ENCODE measurements around the gene IL12RB2. TPM values are rescaled to one million over a fixed set of nuclear protein-coding genes. Genes with fewer than 3 reads are reported as not detected.
A peak's percentile ranks its signal among the peaks of the same experiment; 100 is the strongest.

The IL12RB2 gene
- total and polyA plus RNA-seq, 2 of the 13 experiments (the other 11 are each of a cell fraction or from before 2014, with no cell fraction given): not detected

DNA sequence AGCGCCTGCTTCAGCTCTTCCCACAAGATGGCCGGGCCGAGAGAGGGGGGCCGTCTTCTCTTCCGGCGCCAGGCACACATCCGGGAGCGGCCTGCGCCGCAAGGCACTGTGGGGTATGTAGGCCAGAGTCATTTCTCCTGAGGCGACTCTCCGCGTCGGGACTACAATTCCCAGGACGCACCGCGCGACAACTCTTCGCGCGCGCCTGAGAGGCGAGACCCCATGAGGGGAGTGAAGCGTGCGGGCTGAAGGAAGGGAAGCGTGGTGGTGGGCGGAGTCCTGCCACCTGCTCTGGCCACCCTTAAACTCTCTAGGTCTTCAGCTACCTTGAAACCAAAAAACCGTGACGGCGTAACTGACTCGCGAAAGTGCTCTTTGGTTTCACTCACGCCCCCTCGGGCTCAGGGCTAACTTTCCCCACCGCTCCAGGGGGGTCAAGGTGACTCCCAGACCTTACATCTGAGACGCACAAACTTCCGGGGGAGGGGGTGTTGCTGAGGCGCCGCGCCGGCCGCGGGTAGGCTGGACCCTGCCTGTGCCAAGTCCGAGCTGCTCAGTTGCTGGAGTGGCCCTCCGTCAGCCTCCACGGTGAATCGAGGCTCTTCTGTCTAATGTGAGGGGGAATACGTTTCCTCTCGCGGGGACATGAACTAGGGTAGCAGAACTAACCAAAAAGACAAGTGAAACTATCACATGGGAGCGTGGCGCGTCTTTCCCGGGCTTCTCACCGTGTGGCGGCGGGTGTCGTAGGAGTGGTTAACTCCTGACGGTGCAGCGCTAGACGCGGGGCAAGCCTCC lies 122.9 kb downstream of the IL12RB2 start, which contains the start of gene SERBP1 (continued):
- TF ChIP-seq, protein P1, sequence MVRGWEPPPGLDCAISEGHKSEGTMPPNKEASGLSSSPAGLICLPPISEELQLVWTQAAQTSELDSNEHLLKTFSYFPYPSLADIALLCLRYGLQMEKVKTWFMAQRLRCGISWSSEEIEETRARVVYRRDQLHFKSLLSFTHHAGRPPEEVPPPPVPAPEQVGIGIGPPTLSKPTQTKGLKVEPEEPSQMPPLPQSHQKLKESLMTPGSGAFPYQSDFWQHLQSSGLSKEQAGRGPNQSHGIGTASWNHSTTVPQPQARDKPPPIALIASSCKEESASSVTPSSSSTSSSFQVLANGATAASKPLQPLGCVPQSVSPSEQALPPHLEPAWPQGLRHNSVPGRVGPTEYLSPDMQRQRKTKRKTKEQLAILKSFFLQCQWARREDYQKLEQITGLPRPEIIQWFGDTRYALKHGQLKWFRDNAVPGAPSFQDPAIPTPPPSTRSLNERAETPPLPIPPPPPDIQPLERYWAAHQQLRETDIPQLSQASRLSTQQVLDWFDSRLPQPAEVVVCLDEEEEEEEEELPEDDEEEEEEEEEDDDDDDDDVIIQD (CRISPR knock-in tag; IDR thresholded peaks at IDR 0.05; ENCODE audit: low read depth): no peak; the same call in 1 of the 2 replicates
- TF ChIP-seq ZSCAN12 (CRISPR knock-in tag; IDR thresholded peaks at IDR 0.05): no peak
- TF ChIP-seq MEIS2 (CRISPR knock-in tag; IDR thresholded peaks at IDR 0.05): no peak; the same call in 1 of the 2 replicates
- TF ChIP-seq MAFG (CRISPR knock-in tag; IDR thresholded peaks at IDR 0.05): no peak
- TF ChIP-seq PCBP1 (IDR thresholded peaks at IDR 0.05; ENCODE audit: borderline replicate concordance, low read depth, low read length): no peak
- no peak for TF ChIP-seq SOX13 (IDR thresholded peaks at IDR 0.05)
- TF ChIP-seq SOX13 (CRISPR knock-in tag; conservative IDR thresholded peaks at IDR 0.05 in 1 of 2, IDR thresholded peaks at IDR 0.05 in 1 of 2): 0 out of 4 replicates have a peak, but pooled peaks of 1 of the 2 experiments have one; percentile 4
- TF ChIP-seq ZSCAN20 (CRISPR knock-in tag; IDR thresholded peaks at IDR 0.05; ENCODE audit: borderline replicate concordance): no peak
- TF ChIP-seq NCOR1 (IDR thresholded peaks at IDR 0.05; ENCODE audit: borderline replicate concordance, low read length): peak; percentile 39; the same call in 1 of the 2 replicates
- TF ChIP-seq JUNB (CRISPR knock-in tag; IDR thresholded peaks at IDR 0.05; ENCODE audit: borderline replicate concordance): no peak; the same call in 1 of the 2 replicates
- 0 out of 2 replicates have a peak, but pooled peaks have one; percentile 39 for TF ChIP-seq SP4 (CRISPR knock-in tag; IDR thresholded peaks at IDR 0.05)
- TF ChIP-seq ZNF121 (CRISPR knock-in tag; IDR thresholded peaks at IDR 0.05): peak; percentile 91
- TF ChIP-seq, protein P2, sequence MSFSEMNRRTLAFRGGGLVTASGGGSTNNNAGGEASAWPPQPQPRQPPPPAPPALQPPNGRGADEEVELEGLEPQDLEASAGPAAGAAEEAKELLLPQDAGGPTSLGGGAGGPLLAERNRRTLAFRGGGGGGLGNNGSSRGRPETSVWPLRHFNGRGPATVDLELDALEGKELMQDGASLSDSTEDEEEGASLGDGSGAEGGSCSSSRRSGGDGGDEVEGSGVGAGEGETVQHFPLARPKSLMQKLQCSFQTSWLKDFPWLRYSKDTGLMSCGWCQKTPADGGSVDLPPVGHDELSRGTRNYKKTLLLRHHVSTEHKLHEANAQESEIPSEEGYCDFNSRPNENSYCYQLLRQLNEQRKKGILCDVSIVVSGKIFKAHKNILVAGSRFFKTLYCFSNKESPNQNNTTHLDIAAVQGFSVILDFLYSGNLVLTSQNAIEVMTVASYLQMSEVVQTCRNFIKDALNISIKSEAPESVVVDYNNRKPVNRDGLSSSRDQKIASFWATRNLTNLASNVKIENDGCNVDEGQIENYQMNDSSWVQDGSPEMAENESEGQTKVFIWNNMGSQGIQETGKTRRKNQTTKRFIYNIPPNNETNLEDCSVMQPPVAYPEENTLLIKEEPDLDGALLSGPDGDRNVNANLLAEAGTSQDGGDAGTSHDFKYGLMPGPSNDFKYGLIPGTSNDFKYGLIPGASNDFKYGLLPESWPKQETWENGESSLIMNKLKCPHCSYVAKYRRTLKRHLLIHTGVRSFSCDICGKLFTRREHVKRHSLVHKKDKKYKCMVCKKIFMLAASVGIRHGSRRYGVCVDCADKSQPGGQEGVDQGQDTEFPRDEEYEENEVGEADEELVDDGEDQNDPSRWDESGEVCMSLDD (CRISPR knock-in tag; IDR thresholded peaks at IDR 0.05; ENCODE audit: borderline replicate concordance): peak; percentile 29; the same call in 1 of the 2 replicates
- no peak for TF ChIP-seq CENPBD1 (CRISPR knock-in tag; IDR thresholded peaks at IDR 0.05; ENCODE audit: borderline replicate concordance, low read depth)
- TF ChIP-seq ZNF280D (CRISPR knock-in tag; IDR thresholded peaks at IDR 0.05): no peak
- no peak for TF ChIP-seq HOXA7 (CRISPR knock-in tag; IDR thresholded peaks at IDR 0.05)
